SK-N-MC (cell line): Measurements from ENCODE around the gene RAB21.
A peak's percentile ranks its signal among the peaks of the same experiment; 100 is the strongest.
"Not testable (repeated sequence)": the region's sequence is repeated elsewhere in the genome, so short reads cannot be mapped to it uniquely, and the experiment has no call there.

Source experiments
- DNase-seq: peaks from one replicate; pipeline ENCODE4 v3.0.0-alpha.2; 2011; ENCODE audit warnings: low read depth, low spot score
- H3K27ac ChIP-seq: fragments of 200-600 bp; sonication (generic); 2 replicates; pipeline ENCODE4 v1.5.1; 2016; ENCODE audit warnings: mixed run types
- H3K36me3 ChIP-seq: fragments of 200-600 bp; sonication (generic); 2 replicates; pipeline ENCODE4 v1.6.1; 2017; ENCODE audit warnings: antibody characterized with exemption, low read length, mixed read lengths; ENCODE audit not compliant: insufficient read depth
- H3K4me3 ChIP-seq: fragments of 200-600 bp; sonication (generic); 2 replicates; pipeline ENCODE4 v1.5.1; 2016
- H3K9ac ChIP-seq: fragments of 200-600 bp; sonication (generic); 2 replicates; pipeline ENCODE4 v1.8.0; 2017; ENCODE audit warnings: mixed run types, mixed read lengths; ENCODE audit not compliant: insufficient read length
- H3K9me3 ChIP-seq: fragments of 200-600 bp; sonication (generic); 2 replicates; pipeline ENCODE4 v1.6.1; 2017; ENCODE audit warnings: low read depth, mild to moderate bottlenecking, antibody characterized with exemption, low read length, moderate library complexity, mixed read lengths
- EZH2 ChIP-seq: fragments of 200-600 bp; sonication (generic); IDR thresholded peaks from one replicate; pipeline ENCODE4 v1.6.1; 2017; ENCODE audit warnings: antibody characterized with exemption
- FOXP2 ChIP-seq: optimal IDR thresholded peaks from 2 replicates; pipeline ENCODE3; 2011; ENCODE audit warnings: mild to moderate bottlenecking, moderate library complexity; ENCODE audit not compliant: insufficient read depth; ENCODE audit errors: extremely low read length, control extremely low read depth
- POLR2AphosphoS5 ChIP-seq: IDR thresholded peaks from 2 replicates; pipeline ENCODE4 v1.6.1; 2012; ENCODE audit warnings: mild to moderate bottlenecking, low read depth, low read length, borderline replicate concordance

The RAB21 gene

GRCh38 chr12:71804505-71804904 lies 49.8 kb downstream of the RAB21 start:
- no peak overlapping the region for H3K4me3 ChIP-seq
- H3K36me3 ChIP-seq = no peaks in the 10 kb centered on the region
- no peak for DNase-seq
- no peak overlapping the region for H3K27ac ChIP-seq
- H3K9me3 ChIP-seq = no peaks in the 10 kb centered on the region
- no peak for TF ChIP-seq FOXP2
- no peak for TF ChIP-seq EZH2
- TF ChIP-seq POLR2AphosphoS5 = no peak
- H3K9ac ChIP-seq = no peak overlapping the region

GRCh38 chr12:71810921-71811320 lies 56.3 kb downstream of the RAB21 start:
- H3K27ac ChIP-seq = no peak overlapping the region
- DNase-seq = no peak
- H3K4me3 ChIP-seq = no peak overlapping the region
- no peak for TF ChIP-seq EZH2
- TF ChIP-seq POLR2AphosphoS5 = no peak
- no peak for TF ChIP-seq FOXP2
- H3K36me3 ChIP-seq = no peaks in the 10 kb centered on the region
- no peaks in the 10 kb centered on the region for H3K9me3 ChIP-seq
- no peak overlapping the region for H3K9ac ChIP-seq

GRCh38 chr12:71815242-71815641 lies 60.6 kb downstream of the RAB21 start:
- not testable (repeated sequence) for H3K9ac ChIP-seq, H3K27ac ChIP-seq, DNase-seq, H3K4me3 ChIP-seq, H3K9me3 ChIP-seq, H3K36me3 ChIP-seq

DNA sequence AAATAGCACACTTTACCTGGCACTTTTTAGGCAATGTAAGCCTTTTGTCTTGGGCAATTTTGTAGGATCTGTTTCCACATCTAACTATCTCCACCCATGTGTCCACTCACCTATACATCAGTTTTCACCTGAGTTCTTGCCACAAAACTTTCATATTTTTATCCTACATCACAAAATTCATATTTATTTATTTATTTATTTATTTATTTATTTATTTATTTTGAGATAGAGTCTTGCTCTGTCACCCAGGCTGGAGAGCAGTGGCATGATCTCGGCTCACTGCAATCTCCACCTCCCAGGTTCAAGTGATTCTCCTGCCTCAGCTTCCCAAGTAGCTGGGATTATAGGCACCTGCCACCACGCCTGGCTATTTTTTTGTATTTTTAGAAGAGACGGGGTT lies 67.4 kb downstream of the RAB21 start:
- not testable (repeated sequence) for H3K27ac ChIP-seq, H3K9me3 ChIP-seq, H3K9ac ChIP-seq, H3K36me3 ChIP-seq, H3K4me3 ChIP-seq, DNase-seq

DNA sequence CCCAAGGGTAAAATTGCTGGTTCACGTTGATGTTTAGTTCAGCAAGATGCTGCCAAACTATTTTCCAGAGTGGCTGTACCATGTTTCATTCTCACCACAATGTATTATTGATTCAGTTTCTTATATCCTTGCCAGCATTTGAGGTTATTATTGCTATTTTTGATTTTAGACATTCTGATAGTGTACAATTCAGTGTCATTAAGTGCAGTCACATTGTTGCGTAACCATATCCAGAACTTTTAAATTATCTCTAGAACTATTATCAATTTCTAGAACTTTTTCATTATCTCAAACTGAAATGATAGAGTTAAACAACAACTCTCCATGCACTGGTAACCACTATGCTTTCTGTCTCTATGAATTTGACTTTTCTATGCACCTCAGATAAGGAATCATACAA lies 74.2 kb downstream of the RAB21 start:
- DNase-seq = no peak

DNA sequence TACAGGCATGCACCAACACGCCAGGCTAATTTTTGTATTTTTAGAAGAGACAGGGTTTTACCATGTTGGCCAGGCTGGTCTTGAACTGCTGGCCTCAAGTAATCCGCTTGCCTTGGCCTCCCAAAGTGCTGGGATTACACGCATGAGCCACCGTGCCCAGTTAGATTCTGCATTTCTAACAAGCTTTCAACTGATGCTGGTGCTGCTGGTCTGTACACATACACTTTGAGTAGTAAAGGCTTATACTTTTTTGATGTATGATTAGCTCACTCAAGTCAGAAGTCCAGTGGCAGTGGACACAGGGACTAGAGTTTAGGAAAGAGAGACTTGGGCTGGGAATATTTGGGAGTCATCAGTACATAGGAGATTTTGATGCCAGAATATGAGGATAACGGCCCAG lies 82.7 kb downstream of the RAB21 start:
- H3K9me3 ChIP-seq = no peaks in the 10 kb centered on the region
- no peak overlapping the region for H3K4me3 ChIP-seq
- no peaks in the 10 kb centered on the region for H3K36me3 ChIP-seq
- TF ChIP-seq POLR2AphosphoS5 = no peak
- no peak for TF ChIP-seq EZH2
- TF ChIP-seq FOXP2 = no peak
- H3K9ac ChIP-seq = no peak overlapping the region
- no peak for DNase-seq
- H3K27ac ChIP-seq = no peak overlapping the region

More for the DNA sequence above, 74.2 kb downstream of the RAB21 start:
- no peak overlapping the region for H3K9ac ChIP-seq
- H3K27ac ChIP-seq = no peak overlapping the region
- peaks cover 4% of the 10 kb centered on the region; the same call in 1 of the 2 replicates for H3K9me3 ChIP-seq
- no peaks in the 10 kb centered on the region for H3K36me3 ChIP-seq
- no peak overlapping the region for H3K4me3 ChIP-seq
- no peak for TF ChIP-seq EZH2
- TF ChIP-seq POLR2AphosphoS5 = no peak
- no peak for TF ChIP-seq FOXP2

- H3K36me3 ChIP-seq = no peaks in the 10 kb centered on the region
- H3K27ac ChIP-seq = no peak overlapping the region
- no peak overlapping the region for H3K4me3 ChIP-seq
- no peaks in the 10 kb centered on the region for H3K9me3 ChIP-seq
- H3K9ac ChIP-seq = no peak overlapping the region
- no peak for TF ChIP-seq FOXP2
- no peak for TF ChIP-seq POLR2AphosphoS5
- no peak for TF ChIP-seq EZH2
- no peak for DNase-seq
Measured at GRCh38 chr12:71838231-71838630, 83.6 kb downstream of the RAB21 start.

DNA sequence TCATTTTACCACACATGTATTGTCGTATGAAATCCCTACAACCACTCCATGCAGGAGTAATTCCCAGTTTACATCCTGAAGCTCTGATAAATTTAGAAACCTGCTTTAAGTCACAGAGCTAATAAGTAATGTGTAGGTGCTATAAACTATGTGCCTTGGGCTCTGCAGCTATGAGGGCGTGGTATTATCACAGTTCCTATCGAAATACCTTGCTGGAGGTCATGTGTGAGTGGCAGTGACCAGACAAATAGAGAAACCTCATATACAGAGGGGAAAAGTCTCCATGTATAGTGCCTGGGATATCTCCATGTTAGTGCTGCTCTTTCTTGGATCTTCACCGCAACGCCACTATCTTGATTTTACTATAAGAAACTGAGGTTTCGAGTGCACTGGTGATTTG lies 84.0 kb downstream of the RAB21 start:
- Histone ChIP-seq H3K9ac (no peak overlapping the region), H3K4me3 (no peak overlapping the region), H3K27ac (peak overlapping the region; percentile 63; the same call in 1 of the 2 replicates), H3K9me3 (no peaks in the 10 kb centered on the region), H3K36me3 (no peaks in the 10 kb centered on the region)
- DNase-seq = no peak
- TF ChIP-seq FOXP2 (no peak), EZH2 (no peak), POLR2AphosphoS5 (no peak)

DNA sequence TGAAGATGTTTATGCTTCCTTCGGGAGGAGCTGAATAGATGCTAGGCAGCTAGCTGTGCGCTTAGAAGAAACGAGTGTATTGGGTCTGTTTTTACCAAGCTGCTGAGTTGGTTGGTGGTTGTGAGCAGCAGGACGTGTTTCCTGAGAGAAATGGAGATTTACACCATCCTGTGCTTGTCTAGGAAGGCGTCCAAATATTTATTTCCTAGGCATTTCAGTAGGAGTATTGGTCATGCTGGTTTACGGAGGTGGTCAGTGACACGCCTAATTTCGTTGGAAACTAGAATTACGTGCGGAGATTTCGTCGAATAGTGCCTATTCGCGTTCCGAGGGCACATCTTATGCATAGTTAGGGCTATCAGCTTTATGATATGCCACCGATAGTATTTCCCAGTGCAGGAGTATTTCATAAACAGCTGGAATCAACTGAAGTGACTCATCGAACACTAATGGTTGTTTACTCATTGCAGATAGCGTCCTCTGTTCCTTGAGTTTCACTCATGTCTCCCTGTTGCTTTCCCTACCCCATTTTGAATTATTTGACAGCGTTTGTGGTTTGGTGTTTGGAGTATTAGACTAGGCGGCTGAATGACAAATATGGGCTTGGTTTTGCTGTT lies 85.7 kb downstream of the RAB21 start:
- Histone ChIP-seq H3K27ac (peak overlapping the region; percentile 81), H3K4me3 (peak overlapping the region; percentile 87), H3K9ac (peak overlapping the region; percentile 94), H3K36me3 (no peaks in the 10 kb centered on the region), H3K9me3 (no peaks in the 10 kb centered on the region)
- DNase-seq = no peak
- no peak for TF ChIP-seq FOXP2
- TF ChIP-seq EZH2 = no peak
- TF ChIP-seq POLR2AphosphoS5 = no peak
